Calu3 (cell line): ENCODE data around the gene CDC42BPB. TPM values are rescaled to one million over a fixed set of nuclear protein-coding genes. Genes with fewer than 3 reads are reported as not detected.

Experiments
- BruUV-seq: library from RNA; stranded (reverse); fragments of 400-500 nt; replicated peaks from 2 replicates; lab custom pipeline; 2021; lab: Mats Ljungman, UMichigan
- CTCF ChIA-PET: fragments of 300-600 bp; sonication (Branson Sonifier 250); formaldehyde crosslinking; loops from one replicate; lab custom pipeline; 2022; ENCODE audit warnings: antibody characterized with exemption; lab: Charles Lee
- DNase-seq: peaks from one replicate; pipeline ENCODE4 v3.0.0; 2022
- H3K27ac Mint-ChIP-seq: one replicate; pipeline ENCODE4 v1.8.0; 2022; ENCODE audit warnings: mixed read lengths; ENCODE audit not compliant: unreplicated experiment
- H3K27me3 Mint-ChIP-seq: one replicate; pipeline ENCODE4 v1.8.0; 2022; ENCODE audit warnings: mixed read lengths; ENCODE audit not compliant: unreplicated experiment
- H3K36me3 Mint-ChIP-seq: one replicate; pipeline ENCODE4 v1.8.0; 2022; ENCODE audit warnings: mild to moderate bottlenecking, moderate library complexity, mixed read lengths; ENCODE audit not compliant: insufficient read depth, unreplicated experiment
- H3K4me1 Mint-ChIP-seq: one replicate; pipeline ENCODE4 v1.8.0; 2022; ENCODE audit warnings: mild to moderate bottlenecking, low read depth, mixed read lengths; ENCODE audit not compliant: unreplicated experiment
- H3K4me3 Mint-ChIP-seq: one replicate; pipeline ENCODE4 v1.8.0; 2022; ENCODE audit warnings: mild to moderate bottlenecking, low read depth, moderate library complexity, mixed read lengths; ENCODE audit not compliant: unreplicated experiment
- H3K9me3 Mint-ChIP-seq: one replicate; pipeline ENCODE4 v1.8.0; 2022; ENCODE audit warnings: low read depth, mixed read lengths; ENCODE audit not compliant: unreplicated experiment
- CTCF ChIP-seq: fragments of 200-600 bp; IDR thresholded peaks from one replicate; pipeline ENCODE4 v1.8.0; 2022; ENCODE audit warnings: antibody characterized with exemption; ENCODE audit not compliant: unreplicated experiment
- intact Hi-C: fragments of 100-400 bp; cut with micrococcal nuclease; formaldehyde crosslinking; loops from one replicate; pipeline ENCODE4 v1.10.0; 2022; ENCODE audit not compliant: unreplicated experiment
- total RNA-seq: library from RNA; stranded (reverse); gene quantifications from 2 replicates; pipeline ENCODE4 v1.2.3, GENCODE V29; 2022

Gene CDC42BPB
- total RNA-seq, 1 experiment from 2014 or later: 98.7 TPM

GRCh38 chr14:102958461-102958860, 98.9 kb downstream of the CDC42BPB start:
- CTCF ChIA-PET: no interaction called here
- no peak for TF ChIP-seq CTCF
- Mint-ChIP-seq H3K27ac (no peak overlapping the region), H3K36me3 (peaks cover 54% of the 10 kb centered on the region), H3K4me1 (no peaks in the 10 kb centered on the region), H3K27me3 (no peaks in the 10 kb centered on the region), H3K9me3 (no peaks in the 10 kb centered on the region), H3K4me3 (no peak overlapping the region)
- no peak for DNase-seq
- intact Hi-C loops: no loop called here
- BruUV-seq: no TSS peak

- Mint-ChIP-seq H3K4me3 (no peak overlapping the region), H3K27me3 (no peaks in the 10 kb centered on the region), H3K36me3 (peaks cover 54% of the 10 kb centered on the region), H3K9me3 (no peaks in the 10 kb centered on the region), H3K27ac (no peak overlapping the region), H3K4me1 (no peaks in the 10 kb centered on the region)
- TF ChIP-seq CTCF: no peak
- BruUV-seq: no TSS peak
- intact Hi-C loops: no loop called here
- DNase-seq: no peak
- CTCF ChIA-PET: interaction anchor here (0.5 kb wide), 1 partner anchor 72 kb away, joined by 7 read pairs; no protein-coding TSS in a partner anchor
These were observed 100.1 kb downstream of the CDC42BPB start for GRCh38 chr14:102957222-102957621.

GRCh38 chr14:102955636-102956408, 101.5 kb downstream of the CDC42BPB start:
- H3K27me3 Mint-ChIP-seq: no peaks in the 10 kb centered on the region
- CTCF ChIA-PET: no interaction called here
- H3K36me3 Mint-ChIP-seq: peaks cover 57% of the 10 kb centered on the region
- DNase-seq: no peak
- TF ChIP-seq CTCF: no peak
- H3K27ac Mint-ChIP-seq: no peak overlapping the region
- intact Hi-C loops: no loop called here
- no TSS peak for BruUV-seq
- H3K9me3 Mint-ChIP-seq: no peaks in the 10 kb centered on the region
- no peak overlapping the region for H3K4me3 Mint-ChIP-seq
- H3K4me1 Mint-ChIP-seq: no peaks in the 10 kb centered on the region

GRCh38 chr14:102954081-102954789, 103.1 kb downstream of the CDC42BPB start:
- CTCF ChIA-PET: no interaction called here
- DNase-seq: no peak
- no TSS peak for BruUV-seq
- Mint-ChIP-seq H3K27me3 (no peaks in the 10 kb centered on the region), H3K4me3 (no peak overlapping the region), H3K4me1 (no peaks in the 10 kb centered on the region), H3K27ac (no peak overlapping the region), H3K36me3 (peaks cover 63% of the 10 kb centered on the region), H3K9me3 (no peaks in the 10 kb centered on the region)
- TF ChIP-seq CTCF: no peak
- intact Hi-C loops: no loop called here
